GM12872 (cell line): ENCODE results near the gene ZBTB38.

Experiments used
- CTCF ChIP-seq: IDR thresholded peaks from 3 replicates; pipeline ENCODE4 v1.5.1; 2011; ENCODE audit warnings: low read depth, mild to moderate bottlenecking, low read length, moderate library complexity; ENCODE audit not compliant: insufficient read depth

ZBTB38 gene

DNA sequence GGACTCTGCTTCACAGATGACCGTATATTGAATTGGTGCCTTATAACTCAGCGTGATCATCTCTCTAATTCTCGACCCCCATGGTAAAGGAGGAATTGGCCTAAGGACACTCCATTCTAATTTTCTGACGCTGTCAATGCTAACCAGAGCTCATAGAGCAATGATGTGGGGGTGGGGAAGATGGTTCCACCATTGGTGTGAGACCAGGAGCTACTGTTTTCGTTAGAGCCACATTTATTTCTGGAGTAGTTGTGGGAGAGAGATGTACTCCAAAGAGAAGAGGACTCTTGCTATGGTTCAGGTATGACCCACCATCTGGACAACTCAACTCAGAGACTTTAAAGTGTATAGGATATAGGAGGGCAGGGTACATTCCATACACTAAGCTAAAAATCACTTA lies 16.3 kb downstream of the ZBTB38 start:
- no peak for TF ChIP-seq CTCF

DNA sequence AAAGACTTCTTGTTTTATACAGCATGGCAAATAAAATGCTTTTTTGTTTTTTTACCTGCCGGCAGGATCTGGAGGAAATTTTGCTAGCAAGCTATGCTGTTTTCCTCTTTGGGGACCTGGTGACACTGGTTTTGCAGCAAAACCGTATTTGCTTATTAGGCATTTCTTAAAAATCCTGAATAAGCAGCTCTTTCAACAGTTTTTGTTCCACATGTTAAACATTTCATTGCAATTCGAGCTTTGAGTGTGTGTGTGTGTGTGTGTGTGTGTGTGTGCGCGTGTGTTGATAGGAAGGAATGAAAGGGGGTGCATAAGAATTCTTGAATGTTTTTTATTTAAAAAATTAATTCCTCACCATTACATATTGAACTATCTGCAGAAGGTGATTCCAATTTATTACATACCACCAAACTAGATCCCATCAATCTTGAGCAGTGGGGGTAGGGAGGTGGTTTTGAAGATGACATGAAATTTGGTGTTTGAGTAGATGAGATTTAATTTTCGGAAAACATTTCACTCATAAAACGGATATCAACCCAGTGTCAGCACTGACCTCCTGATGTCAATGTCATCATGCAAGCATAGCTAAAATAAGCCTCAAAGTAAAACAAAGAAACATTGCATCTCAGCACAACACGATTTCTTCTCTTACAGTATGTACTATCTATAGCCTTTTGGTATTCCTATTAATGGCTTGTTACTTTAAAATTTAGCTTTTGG lies 17.3 kb downstream of the ZBTB38 start:
- TF ChIP-seq CTCF: no peak

- no peak for TF ChIP-seq CTCF
Observed at GRCh38 chr3:141386126-141386488, 17.8 kb downstream of the ZBTB38 start.

GRCh38 chr3:141386611-141387111 lies 18.4 kb downstream of the ZBTB38 start:
- no peak for TF ChIP-seq CTCF

DNA sequence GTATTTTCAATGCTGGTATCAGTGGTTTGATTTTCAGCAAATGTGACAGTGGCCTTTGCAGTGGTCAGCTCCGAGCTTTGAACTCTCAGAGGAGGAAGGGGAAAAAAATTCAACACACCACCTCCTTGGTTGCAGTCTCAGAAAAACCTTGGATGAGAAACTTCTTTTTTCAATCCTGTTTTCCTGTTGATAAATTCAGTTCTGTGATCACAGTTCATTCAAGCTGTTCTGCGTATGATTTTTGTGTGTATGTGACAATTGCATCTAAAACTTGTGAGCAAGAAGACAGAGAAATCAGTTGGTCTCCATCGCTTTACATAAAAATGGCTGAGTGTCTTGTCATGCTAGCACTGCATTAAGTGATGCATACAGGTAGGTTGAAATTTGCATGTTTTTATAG lies 19.2 kb downstream of the ZBTB38 start:
- no peak for TF ChIP-seq CTCF

DNA sequence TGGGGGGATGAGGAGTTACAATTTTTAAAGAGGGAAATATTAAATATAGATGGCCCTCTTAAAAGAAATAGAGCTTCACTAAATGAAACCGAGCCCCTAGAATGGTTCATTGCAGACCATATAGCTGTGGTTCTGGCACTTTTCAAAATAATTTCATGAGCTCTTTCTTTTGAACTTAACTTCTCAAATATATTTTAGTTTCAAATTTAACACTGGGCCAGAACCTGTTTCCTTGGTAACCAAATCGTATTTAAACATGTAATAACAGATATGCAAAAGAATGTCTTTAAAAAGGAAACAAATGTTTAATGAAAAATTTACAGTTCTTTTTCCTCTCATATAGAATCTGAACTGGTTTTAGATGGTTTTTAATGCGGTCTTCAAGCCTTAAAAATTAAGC lies 20.1 kb downstream of the ZBTB38 start:
- TF ChIP-seq CTCF: no peak

DNA sequence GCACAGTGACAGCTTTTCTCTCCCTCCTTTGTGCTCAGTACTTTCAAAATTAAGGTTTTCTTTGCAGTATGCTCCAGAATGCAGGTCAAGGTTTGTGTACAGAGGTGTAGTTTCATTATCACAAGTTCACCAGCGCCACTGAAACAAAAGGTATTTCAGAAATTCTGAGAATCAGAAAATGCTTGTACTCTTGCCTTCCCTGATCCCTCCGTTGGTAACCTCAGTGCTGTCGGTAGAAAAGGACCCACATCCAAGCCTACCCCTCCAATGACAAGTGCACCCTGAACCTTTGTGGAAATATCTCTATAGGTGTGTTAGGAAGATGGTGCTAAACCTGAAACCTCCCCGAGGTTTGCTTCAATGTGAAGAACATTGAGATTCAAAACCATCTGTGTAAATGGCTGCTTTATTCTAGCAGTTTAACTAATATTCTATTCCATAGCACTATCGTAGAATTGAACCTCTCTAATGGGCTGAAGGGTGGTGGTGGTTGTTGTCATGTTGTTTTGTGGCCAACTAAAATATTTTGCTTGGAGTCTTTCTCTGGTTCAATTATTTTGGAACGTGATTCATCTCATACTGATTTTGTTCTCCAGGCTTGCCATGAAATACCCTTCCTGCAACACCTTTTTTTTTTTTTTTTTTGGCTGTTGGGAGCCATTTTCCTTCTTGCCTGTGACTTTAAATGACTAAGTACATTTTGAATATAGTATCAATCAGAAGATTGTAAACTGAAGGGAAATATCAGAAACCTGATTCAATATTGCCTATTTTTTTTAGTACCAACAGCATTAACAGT lies 20.7 kb downstream of the ZBTB38 start:
- no peak for TF ChIP-seq CTCF
